ENCODE results near the gene TLE1.

- no peak for TF ChIP-seq POLR2A (IDR thresholded peaks at IDR 0.05; ENCODE audit: low read depth, low read length)
- TF ChIP-seq CTCF (conservative IDR thresholded peaks at IDR 0.05; ENCODE audit: low read depth, low read length): no peak
- TF ChIP-seq MXI1 (IDR thresholded peaks at IDR 0.05; ENCODE audit: borderline replicate concordance, low read depth, low read length): no peak
Observed at GRCh38 chr9:81671880-81672280, 17.5 kb downstream of the TLE1 start.

All from IMR-90 (cell line).